OCI-LY7 (cell line): ENCODE data around the gene PTDSS2. TPM values are rescaled to one million over a fixed set of nuclear protein-coding genes. Genes with fewer than 3 reads are reported as not detected.

Source experiments
- BruUV-seq: library from RNA; stranded (reverse); fragments of 400-500 nt; replicated peaks from 2 replicates; lab custom pipeline; 2021; lab: Mats Ljungman, UMichigan
- CTCF ChIA-PET: fragments of 300-600 bp; sonication (Branson Sonifier 250); formaldehyde crosslinking; loops from one replicate; lab custom pipeline; 2022; ENCODE audit warnings: antibody characterized with exemption; ENCODE audit not compliant: unreplicated experiment; lab: Charles Lee
- POLR2A ChIA-PET: fragments of 300-600 bp; sonication (Branson Sonifier 250); formaldehyde crosslinking; loops from one replicate; lab custom pipeline; 2022; ENCODE audit warnings: antibody characterized with exemption; lab: Charles Lee
- DNase-seq: peaks from one replicate; pipeline ENCODE4 v3.0.0-alpha.2; 2015; ENCODE audit warnings: low spot score
- H2AFZ ChIP-seq: fragments of 200-600 bp; sonication (generic), shearing (Covaris generic); 2 replicates; pipeline ENCODE4 v1.6.1; 2014; ENCODE audit warnings: mild to moderate bottlenecking, antibody characterized with exemption, low read length, moderate library complexity
- H3K27ac ChIP-seq: fragments of 200-600 bp; sonication (generic); 2 replicates; pipeline ENCODE4 v1.5.1; 2014; ENCODE audit warnings: mixed run types, low read depth, mild to moderate bottlenecking, moderate library complexity, low read length, inconsistent platforms; ENCODE audit not compliant: poor library complexity, severe bottlenecking
- H3K36me3 ChIP-seq: fragments of 200-600 bp; sonication (generic); 2 replicates; pipeline ENCODE4 v1.6.1; 2014; ENCODE audit warnings: mild to moderate bottlenecking, antibody characterized with exemption, low read length, moderate library complexity, mixed read lengths; ENCODE audit not compliant: insufficient read depth
- H3K4me1 ChIP-seq: fragments of 200-600 bp; sonication (generic); 2 replicates; pipeline ENCODE4 v1.5.1; 2014; ENCODE audit warnings: mild to moderate bottlenecking, low read length; ENCODE audit not compliant: insufficient read depth, poor library complexity, severe bottlenecking
- H3K4me2 ChIP-seq: fragments of 200-600 bp; sonication (generic); 2 replicates; pipeline ENCODE4 v1.6.1; 2014; ENCODE audit warnings: mild to moderate bottlenecking, low read length
- H3K4me3 ChIP-seq: fragments of 200-600 bp; sonication (generic); 2 replicates; pipeline ENCODE4 v1.5.1; 2014; ENCODE audit warnings: mild to moderate bottlenecking, low read depth, low read length; ENCODE audit not compliant: poor library complexity, severe bottlenecking
- H3K79me2 ChIP-seq: fragments of 200-600 bp; sonication (generic); 2 replicates; pipeline ENCODE4 v1.6.1; 2016; ENCODE audit warnings: low read depth, mild to moderate bottlenecking, low read length, moderate library complexity, mixed read lengths; ENCODE audit not compliant: insufficient read depth
- H3K9me2 ChIP-seq: fragments of 200-600 bp; sonication (generic); 2 replicates; pipeline ENCODE4 v1.6.1; 2016; ENCODE audit warnings: mild to moderate bottlenecking, low read length, mixed read lengths; ENCODE audit not compliant: insufficient read depth
- H3K9me3 ChIP-seq: fragments of 200-600 bp; sonication (generic); 2 replicates; pipeline ENCODE4 v1.6.1; 2014; ENCODE audit warnings: mild to moderate bottlenecking, mixed run types, low read length, mixed read lengths
- H4K20me1 ChIP-seq: fragments of 200-600 bp; sonication (generic); 2 replicates; pipeline ENCODE4 v1.6.1; 2014; ENCODE audit warnings: mild to moderate bottlenecking, antibody characterized with exemption, low read length, moderate library complexity, mixed read lengths; ENCODE audit not compliant: insufficient read depth
- CTCF ChIP-seq: fragments of 200-600 bp; sonication (generic); conservative IDR thresholded peaks from 2 replicates; pipeline ENCODE4 v1.5.1; 2014; ENCODE audit warnings: mild to moderate bottlenecking, antibody characterized with exemption, low read length, moderate library complexity, mixed read lengths
- EZH2phosphoT487 ChIP-seq: fragments of 200-600 bp; sonication (generic); IDR thresholded peaks from 2 replicates; pipeline ENCODE4 v1.6.1; 2018; ENCODE audit warnings: low read depth, borderline replicate concordance, mild to moderate bottlenecking, mixed run types, antibody characterized with exemption, low read length, moderate library complexity, mixed read lengths
- intact Hi-C: fragments of 100-400 bp; cut with micrococcal nuclease; formaldehyde crosslinking; loops from one replicate; pipeline ENCODE4 v1.10.0; 2022; ENCODE audit not compliant: unreplicated experiment
- total RNA-seq, 2 experiments: library from RNA; depleted of rRNA in 1 of 2; stranded (reverse); fragments of >200 nt in 1 of 2; shearing (Covaris generic) in 1 of 2; gene quantifications; 2 replicates each; pipeline ENCODE4 v1.2.3, GENCODE V29; 2014 to 2022

PTDSS2 gene
- total RNA-seq, 2 experiments from 2014 or later, result 27.8 to 32.7 TPM

GRCh38 chr11:416051-416756 is 33.9 kb upstream of the PTDSS2 start:
- Histone ChIP-seq H3K9me2 (no peaks in the 10 kb centered on the region), H3K27ac (no peak overlapping the region), H3K4me3 (no peak overlapping the region), H4K20me1 (no peaks in the 10 kb centered on the region), H3K4me1 (peaks cover 23% of the 10 kb centered on the region), H2AFZ (no peak overlapping the region), H3K79me2 (no peaks in the 10 kb centered on the region), H3K36me3 (no peaks in the 10 kb centered on the region), H3K4me2 (no peak overlapping the region), H3K9me3 (no peaks in the 10 kb centered on the region)
- intact Hi-C loops, result no loop called here
- POLR2A ChIA-PET, result no interaction called here
- no peak for TF ChIP-seq EZH2phosphoT487
- no peak for TF ChIP-seq CTCF
- CTCF ChIA-PET, result interaction anchor here (0.6 kb wide), 1 partner anchor 133 kb away, joined by 4 read pairs; no protein-coding TSS in a partner anchor
- BruUV-seq, result no TSS peak
- DNase-seq, result no peak

GRCh38 chr11:416757-417621 is 33.1 kb upstream of the PTDSS2 start:
- no peaks in the 10 kb centered on the region for H4K20me1 ChIP-seq
- H3K4me1 ChIP-seq, result peaks cover 23% of the 10 kb centered on the region
- BruUV-seq, result no TSS peak
- no peaks in the 10 kb centered on the region for H3K79me2 ChIP-seq
- TF ChIP-seq EZH2phosphoT487, result no peak
- no peak for TF ChIP-seq CTCF
- intact Hi-C loops, result no loop called here
- H3K4me3 ChIP-seq, result no peak overlapping the region
- H3K36me3 ChIP-seq, result no peaks in the 10 kb centered on the region
- CTCF ChIA-PET, result no interaction called here
- H2AFZ ChIP-seq, result no peak overlapping the region
- no peaks in the 10 kb centered on the region for H3K9me3 ChIP-seq
- POLR2A ChIA-PET, result no interaction called here
- no peak for DNase-seq
- H3K27ac ChIP-seq, result no peak overlapping the region
- H3K9me2 ChIP-seq, result no peaks in the 10 kb centered on the region
- no peak overlapping the region for H3K4me2 ChIP-seq
